Tibial nerve (tissue), 4 donors: ENCODE measurements around the gene KRTAP10-2. TPM values are rescaled to one million over a fixed set of nuclear protein-coding genes. Genes with fewer than 3 reads are reported as not detected.
"Not testable (repeated sequence)": the region's sequence is repeated elsewhere in the genome, so short reads cannot be mapped to it uniquely, and the experiment has no call there.

Source experiments
- DNase-seq, 2 donors: peaks; one replicate each; pipeline ENCODE4 v3.0.0-alpha.2; 2019; ENCODE audit warnings: low spot score in 2 of 2
- H3K27ac ChIP-seq, 4 donors: fragments of 200-600 bp; sonication (generic) in 3 of 4; one replicate each; pipeline ENCODE4 v1.5.1; 2017 to 2019; ENCODE audit warnings: mild to moderate bottlenecking in 1 of 4
- H3K27me3 ChIP-seq, 2 donors: fragments of 200-600 bp; sonication (generic) in 1 of 2; one replicate each; pipeline versions ENCODE4 v1.5.1 to v1.6.0; 2017 to 2019
- H3K36me3 ChIP-seq, 3 donors: fragments of 200-600 bp; sonication (generic); one replicate each; pipeline ENCODE4 v1.5.1; 2018 to 2019
- H3K4me1 ChIP-seq, 4 donors: fragments of 200-600 bp; sonication (generic) in 3 of 4; one replicate each; pipeline ENCODE4 v1.5.1; 2017 to 2019
- H3K4me3 ChIP-seq, 4 donors: fragments of 200-600 bp; sonication (generic) in 3 of 4; one replicate each; pipeline ENCODE4 v1.5.1; 2017 to 2019; ENCODE audit warnings: mild to moderate bottlenecking in 1 of 4, moderate library complexity in 1 of 4
- H3K9me3 ChIP-seq, 4 donors: fragments of 200-600 bp; sonication (generic) in 3 of 4; one replicate each; pipeline ENCODE4 v1.5.1; 2017 to 2019
- EP300 ChIP-seq, 2 donors: sonication (generic); formaldehyde crosslinking; IDR thresholded peaks; one replicate each; pipeline ENCODE4 v1.6.1; 2017; ENCODE audit warnings: antibody characterized with exemption in 2 of 2, mild to moderate bottlenecking in 1 of 2
- POLR2A ChIP-seq, 2 donors: fragments of 450-650 bp; IDR thresholded peaks; one replicate each; pipeline ENCODE4 v1.6.1; 2017; ENCODE audit warnings: antibody characterized with exemption in 2 of 2, mild to moderate bottlenecking in 2 of 2, moderate library complexity in 2 of 2
- WGBS, 2 donors: methylation state at CpG; one replicate each; pipeline ENCODE4 v1.1.5; 2018; 5-methylcytosine and 5-hydroxymethylcytosine counted together
- total RNA-seq, 4 donors: library from RNA; depleted of rRNA; stranded (reverse); fragments of >200 nt; gene quantifications; one replicate each; pipeline ENCODE4 v1.1.0, GENCODE V29; 2016
- TF ChIP-seq, protein P1 (sequence below), 5 experiments: fragments of 200-600 bp in 3 of 5; fragments of 450-650 bp in 2 of 5; sonication (generic) in 3 of 5; IDR thresholded peaks; one replicate each; pipeline ENCODE4 v1.5.1; 2016 to 2019; ENCODE audit warnings: antibody characterized with exemption in 5 of 5, mild to moderate bottlenecking in 3 of 5, moderate library complexity in 2 of 5

KRTAP10-2 gene
- total RNA-seq, 4 donors from 2014 or later = not detected

DNA sequence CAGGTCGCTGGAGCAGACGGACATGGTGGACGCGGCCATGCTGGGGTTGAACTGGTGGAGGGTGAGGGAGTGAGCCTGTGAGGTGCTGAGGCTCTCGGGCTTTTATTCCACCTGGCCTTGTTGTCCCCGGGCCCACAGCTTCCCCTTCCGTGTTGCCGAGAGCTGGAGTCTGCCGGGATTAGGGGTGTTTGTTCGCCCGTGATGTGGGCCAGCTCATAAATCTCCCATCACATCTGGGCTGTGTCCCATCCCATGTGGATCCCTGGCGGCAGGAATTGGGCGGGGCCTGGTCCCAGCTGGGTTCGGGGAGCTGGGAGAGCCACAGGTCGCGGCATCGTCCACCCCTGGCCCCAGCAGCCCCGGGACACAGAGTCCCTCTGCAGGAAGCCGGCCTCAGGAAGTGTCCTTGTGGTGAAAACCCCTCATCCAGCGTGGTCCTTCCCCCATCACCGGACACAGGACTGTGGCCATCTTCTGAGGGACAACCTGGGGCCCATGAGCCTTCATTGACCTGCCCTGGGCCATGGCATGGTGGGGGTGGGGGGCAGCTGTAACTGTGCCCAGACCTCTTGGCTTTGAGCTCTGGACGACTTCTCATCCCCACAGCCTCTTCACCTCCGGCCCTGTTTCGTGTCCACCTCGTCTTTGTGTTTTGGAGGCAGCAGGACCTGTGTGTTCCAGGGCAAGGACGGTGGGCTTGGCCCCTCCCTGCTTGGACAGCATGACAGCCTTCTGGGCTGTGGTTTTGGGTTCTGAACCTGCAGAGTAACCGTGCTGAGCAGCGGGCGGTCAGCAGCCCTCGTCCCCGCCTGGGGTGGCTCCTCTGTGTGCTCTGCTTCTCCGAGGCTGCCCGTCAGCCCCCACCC lies 41.4 kb upstream of the KRTAP10-2 start, which contains the start of gene KRTAP10-6:
KRTAP10-6 (minus strand) TSS at position 60 of the 866 bp plus-strand sequence; CDS start at position 39, 21 bp downstream.
- Histone ChIP-seq H3K4me1 (no peaks in the 10 kb centered on the region), H3K9me3 (peaks cover 0 to 3% (median 0%) of the 10 kb centered on the region in 4 donors), H3K4me3 (no peak within 1 kb of the TSS), H3K36me3 (no peaks in the 10 kb centered on the region), H3K27me3 (peaks cover 0 to 10% of the 10 kb centered on the region in 2 donors), H3K27ac (no peak within 1 kb of the TSS)
- TF ChIP-seq POLR2A (IDR thresholded peaks at IDR 0.05) = no peak
- no peak for TF ChIP-seq EP300 (IDR thresholded peaks at IDR 0.05)
- TF ChIP-seq, protein P1, sequence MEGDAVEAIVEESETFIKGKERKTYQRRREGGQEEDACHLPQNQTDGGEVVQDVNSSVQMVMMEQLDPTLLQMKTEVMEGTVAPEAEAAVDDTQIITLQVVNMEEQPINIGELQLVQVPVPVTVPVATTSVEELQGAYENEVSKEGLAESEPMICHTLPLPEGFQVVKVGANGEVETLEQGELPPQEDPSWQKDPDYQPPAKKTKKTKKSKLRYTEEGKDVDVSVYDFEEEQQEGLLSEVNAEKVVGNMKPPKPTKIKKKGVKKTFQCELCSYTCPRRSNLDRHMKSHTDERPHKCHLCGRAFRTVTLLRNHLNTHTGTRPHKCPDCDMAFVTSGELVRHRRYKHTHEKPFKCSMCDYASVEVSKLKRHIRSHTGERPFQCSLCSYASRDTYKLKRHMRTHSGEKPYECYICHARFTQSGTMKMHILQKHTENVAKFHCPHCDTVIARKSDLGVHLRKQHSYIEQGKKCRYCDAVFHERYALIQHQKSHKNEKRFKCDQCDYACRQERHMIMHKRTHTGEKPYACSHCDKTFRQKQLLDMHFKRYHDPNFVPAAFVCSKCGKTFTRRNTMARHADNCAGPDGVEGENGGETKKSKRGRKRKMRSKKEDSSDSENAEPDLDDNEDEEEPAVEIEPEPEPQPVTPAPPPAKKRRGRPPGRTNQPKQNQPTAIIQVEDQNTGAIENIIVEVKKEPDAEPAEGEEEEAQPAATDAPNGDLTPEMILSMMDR (IDR thresholded peaks at IDR 0.05) = no peak
- WGBS, 2 donors = 50 to 56% methylated on average over 29 to 31 of the region's 33 CpGs
- no peak for DNase-seq

- Histone ChIP-seq H3K9me3 (peaks cover 0 to 10% (median 0%) of the 10 kb centered on the region in 4 donors), H3K27me3 (peaks cover 0 to 10% of the 10 kb centered on the region in 2 donors)
- not testable (repeated sequence) for H3K4me1 ChIP-seq, H3K27ac ChIP-seq, DNase-seq, H3K4me3 ChIP-seq, H3K36me3 ChIP-seq
- 33% methylated on average over 1 of the region's 4 CpGs; no CpG with 5 or more reads in 1 of the 2 donors for WGBS, 2 donors
Measured at GRCh38 chr21:44591801-44592130, 40.5 kb upstream of the KRTAP10-2 start.

GRCh38 chr21:44590897-44591800 lies 39.8 kb upstream of the KRTAP10-2 start:
- Histone ChIP-seq H3K9me3 (peaks cover 0 to 15% (median 0%) of the 10 kb centered on the region in 4 donors), H3K27me3 (peaks cover 0 to 10% of the 10 kb centered on the region in 2 donors)
- not testable (repeated sequence) for DNase-seq, H3K27ac ChIP-seq, H3K36me3 ChIP-seq, H3K4me1 ChIP-seq, H3K4me3 ChIP-seq
- 64 to 65% methylated on average over 16 to 17 of the region's 19 CpGs for WGBS, 2 donors

GRCh38 chr21:44590311-44590721 lies 39.0 kb upstream of the KRTAP10-2 start:
- peaks cover 0 to 22% (median 0%) of the 10 kb centered on the region in 4 donors for H3K9me3 ChIP-seq
- no peak overlapping the region for H3K27ac ChIP-seq
- DNase-seq = no peak
- peaks cover 0 to 17% of the 10 kb centered on the region in 2 donors for H3K27me3 ChIP-seq
- TF ChIP-seq POLR2A (IDR thresholded peaks at IDR 0.05) = no peak
- TF ChIP-seq EP300 (IDR thresholded peaks at IDR 0.05) = no peak
- TF ChIP-seq, protein P1 (IDR thresholded peaks at IDR 0.05) = no peak
- no peak overlapping the region for H3K4me3 ChIP-seq
- no peaks in the 10 kb centered on the region for H3K4me1 ChIP-seq
- no peaks in the 10 kb centered on the region for H3K36me3 ChIP-seq
- WGBS, 2 donors = 71 to 86% methylated on average over 9 to 10 of the region's 10 CpGs

GRCh38 chr21:44589586-44590305 lies 38.4 kb upstream of the KRTAP10-2 start:
- H3K27ac ChIP-seq = no peak overlapping the region
- H3K4me1 ChIP-seq = no peaks in the 10 kb centered on the region
- H3K9me3 ChIP-seq = peaks cover 0 to 22% (median 0%) of the 10 kb centered on the region in 4 donors
- DNase-seq = no peak
- peaks cover 0 to 21% of the 10 kb centered on the region in 2 donors for H3K27me3 ChIP-seq
- no peaks in the 10 kb centered on the region for H3K36me3 ChIP-seq
- 79 to 87% methylated on average over 14 to 24 of the region's 24 CpGs for WGBS, 2 donors
- TF ChIP-seq, protein P1 (IDR thresholded peaks at IDR 0.05) = no peak
- TF ChIP-seq EP300 (IDR thresholded peaks at IDR 0.05) = no peak
- no peak for TF ChIP-seq POLR2A (IDR thresholded peaks at IDR 0.05)
- no peak overlapping the region for H3K4me3 ChIP-seq
